Measurements from ENCODE around the gene GRID1.

GRID1 gene

DNA sequence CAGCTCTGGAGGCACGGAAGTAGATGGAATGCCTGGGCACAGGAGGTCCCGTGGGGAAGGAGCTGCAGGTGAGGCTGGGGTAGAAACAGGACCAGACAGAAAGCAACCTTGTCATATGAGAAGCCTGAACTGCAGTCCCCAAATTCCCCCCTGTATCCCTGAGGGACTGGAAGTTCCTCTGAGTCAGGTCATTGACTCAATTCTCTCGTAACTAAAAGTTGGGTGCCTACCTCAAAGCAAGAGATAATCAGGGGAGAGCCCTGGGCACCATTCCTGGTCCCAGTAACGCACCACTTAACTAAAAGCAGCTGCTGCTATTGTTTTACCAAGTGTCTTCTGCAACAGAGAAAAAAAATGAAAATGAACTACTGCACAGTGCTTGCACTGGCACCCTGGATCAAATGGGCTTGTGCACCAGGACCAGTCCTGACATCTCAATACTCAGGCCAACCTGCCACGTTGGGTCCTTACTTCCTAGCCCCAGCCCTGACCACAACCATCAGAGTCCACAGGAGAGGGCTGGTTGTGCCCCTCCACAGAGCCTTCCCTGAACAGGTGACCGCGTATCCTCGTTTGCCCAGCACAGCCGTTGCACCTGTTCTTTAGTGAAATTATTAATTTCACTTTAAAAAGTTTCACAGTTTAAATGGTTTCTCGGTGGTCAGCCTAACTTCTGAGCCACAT lies 79.3 kb downstream of the GRID1 start:
- FAIRE-seq = no peak
- no peak for DNase-seq (ENCODE audit: insufficient read length, low spot score)
- TF ChIP-seq, protein P1, sequence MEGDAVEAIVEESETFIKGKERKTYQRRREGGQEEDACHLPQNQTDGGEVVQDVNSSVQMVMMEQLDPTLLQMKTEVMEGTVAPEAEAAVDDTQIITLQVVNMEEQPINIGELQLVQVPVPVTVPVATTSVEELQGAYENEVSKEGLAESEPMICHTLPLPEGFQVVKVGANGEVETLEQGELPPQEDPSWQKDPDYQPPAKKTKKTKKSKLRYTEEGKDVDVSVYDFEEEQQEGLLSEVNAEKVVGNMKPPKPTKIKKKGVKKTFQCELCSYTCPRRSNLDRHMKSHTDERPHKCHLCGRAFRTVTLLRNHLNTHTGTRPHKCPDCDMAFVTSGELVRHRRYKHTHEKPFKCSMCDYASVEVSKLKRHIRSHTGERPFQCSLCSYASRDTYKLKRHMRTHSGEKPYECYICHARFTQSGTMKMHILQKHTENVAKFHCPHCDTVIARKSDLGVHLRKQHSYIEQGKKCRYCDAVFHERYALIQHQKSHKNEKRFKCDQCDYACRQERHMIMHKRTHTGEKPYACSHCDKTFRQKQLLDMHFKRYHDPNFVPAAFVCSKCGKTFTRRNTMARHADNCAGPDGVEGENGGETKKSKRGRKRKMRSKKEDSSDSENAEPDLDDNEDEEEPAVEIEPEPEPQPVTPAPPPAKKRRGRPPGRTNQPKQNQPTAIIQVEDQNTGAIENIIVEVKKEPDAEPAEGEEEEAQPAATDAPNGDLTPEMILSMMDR (IDR thresholded peaks at IDR 0.05; ENCODE audit: insufficient read depth, missing control alignments) = no peak

DNA sequence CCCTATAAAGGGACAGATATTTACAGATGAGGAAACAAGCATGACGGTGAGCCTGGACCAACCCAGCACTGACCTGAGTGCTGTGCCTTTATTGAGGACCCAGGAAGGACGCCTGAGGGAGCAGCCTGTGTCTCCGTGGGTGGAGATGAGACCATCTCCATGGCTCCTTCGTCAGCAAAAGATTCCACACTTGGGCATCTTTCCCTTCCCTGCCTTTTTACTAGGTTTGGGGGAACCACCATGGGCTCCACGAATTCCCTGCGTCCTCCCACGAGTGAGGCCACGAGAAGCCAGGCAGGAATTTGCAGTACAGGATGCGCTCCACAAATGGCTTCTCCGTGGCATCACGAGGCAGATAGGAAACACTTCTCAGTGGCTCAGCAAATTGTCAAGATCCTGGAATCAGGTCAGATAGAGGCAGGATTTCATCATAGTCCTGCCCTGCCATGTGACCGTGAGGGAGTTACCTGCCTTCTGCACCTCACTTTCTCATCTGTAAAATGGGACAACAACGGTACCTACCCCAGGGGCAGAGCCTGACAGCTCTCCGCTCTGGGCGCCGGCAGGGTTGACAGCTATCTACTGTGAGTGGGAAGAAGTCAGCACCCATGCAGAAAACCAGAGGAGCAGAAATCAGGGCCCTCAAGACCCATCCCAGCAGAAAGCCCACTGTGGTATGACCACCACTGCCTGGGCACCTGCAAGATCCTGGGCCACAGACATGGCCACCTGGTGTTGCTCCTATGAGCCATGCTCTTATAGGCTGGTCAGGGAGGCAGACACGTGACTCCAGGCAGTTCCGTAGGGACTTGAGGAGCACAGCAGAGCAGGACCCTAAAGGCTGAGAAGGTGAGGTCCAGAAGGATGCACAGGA lies 80.1 kb downstream of the GRID1 start:
- FAIRE-seq (no peak), DNase-seq (ENCODE audit: insufficient read length, low spot score) (no peak)
- TF ChIP-seq, protein P1 (IDR thresholded peaks at IDR 0.05; ENCODE audit: insufficient read depth, missing control alignments) = no peak

DNA sequence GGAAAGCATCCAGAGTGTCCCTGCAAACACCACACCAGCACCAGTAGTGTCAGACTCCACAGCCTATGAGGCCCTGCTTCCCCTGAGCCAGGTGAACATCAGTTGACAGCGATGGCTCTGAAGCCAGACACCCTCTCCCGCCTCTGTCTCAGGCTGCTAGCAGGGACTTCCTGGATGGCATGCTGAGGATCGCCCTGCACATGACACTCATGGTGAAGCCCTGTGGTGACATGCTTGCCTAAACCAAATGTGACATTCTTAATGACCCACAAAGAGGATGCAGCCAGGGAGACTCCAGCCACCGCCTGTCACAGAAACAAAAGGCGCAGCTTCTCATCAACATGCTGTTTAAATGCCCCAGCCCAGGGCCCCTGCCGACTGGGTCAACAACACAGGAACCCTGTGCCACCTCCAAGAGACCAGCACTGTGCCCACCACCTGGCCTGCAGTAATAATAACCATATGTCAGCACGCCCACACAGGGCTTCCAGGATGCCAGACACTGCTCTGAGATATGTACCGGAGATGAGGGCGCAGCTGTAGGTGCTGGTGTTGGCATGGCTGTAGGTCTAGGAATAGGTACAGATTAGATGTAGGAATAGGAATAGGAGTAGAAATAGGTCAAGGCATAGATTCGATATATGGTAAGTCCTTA lies 81.3 kb downstream of the GRID1 start:
- no peak for FAIRE-seq
- DNase-seq (ENCODE audit: insufficient read length, low spot score) = no peak
- TF ChIP-seq, protein P1 (IDR thresholded peaks at IDR 0.05; ENCODE audit: insufficient read depth, missing control alignments) = no peak

DNA sequence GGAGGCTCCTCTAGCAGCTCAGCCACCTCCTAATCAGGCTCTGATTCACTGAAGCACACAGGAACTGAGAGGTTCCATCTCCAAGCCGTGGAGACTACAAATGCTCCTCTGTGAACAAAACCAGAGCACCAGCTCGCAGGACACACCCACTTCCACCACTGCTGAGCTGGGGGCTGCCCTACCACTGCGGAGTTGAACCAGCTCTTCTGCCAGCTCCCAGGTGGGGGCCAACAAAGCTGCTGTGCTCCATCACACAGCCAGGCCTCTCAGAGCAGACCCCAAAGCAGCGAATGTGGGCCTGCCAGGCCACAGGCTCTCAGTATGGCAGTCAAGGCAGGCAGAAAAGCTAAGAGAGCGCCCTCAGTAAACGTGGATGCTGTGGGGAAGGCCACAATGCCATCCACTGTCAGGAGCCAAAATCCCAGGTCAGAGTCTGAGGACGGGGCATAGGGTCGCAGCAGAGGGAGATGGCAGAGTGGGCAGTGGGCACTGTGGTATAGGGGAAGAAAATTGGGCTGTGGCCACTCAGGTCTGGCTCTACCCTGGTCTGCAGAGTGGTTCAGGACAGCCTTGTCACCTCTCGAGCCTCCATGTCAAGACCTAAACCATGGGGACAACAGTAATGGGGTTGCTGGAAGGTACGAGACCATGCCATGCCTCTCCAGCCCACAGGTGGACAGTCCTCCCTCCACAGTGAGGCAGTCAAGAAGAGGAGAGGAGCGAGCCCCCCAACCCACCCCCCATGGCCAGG lies 82.1 kb downstream of the GRID1 start:
- TF ChIP-seq, protein P1 (IDR thresholded peaks at IDR 0.05; ENCODE audit: insufficient read depth, missing control alignments) = no peak
- no peak for FAIRE-seq

GRCh38 chr10:86283466-86284287 lies 82.9 kb downstream of the GRID1 start:
- no peak for FAIRE-seq
- DNase-seq (ENCODE audit: insufficient read length, low spot score) = no peak
- TF ChIP-seq, protein P1 (IDR thresholded peaks at IDR 0.05; ENCODE audit: insufficient read depth, missing control alignments) = no peak

More for the DNA sequence above, 82.1 kb downstream of the GRID1 start:
- no peak for DNase-seq (ENCODE audit: insufficient read length, low spot score)
